ENCODE results near the gene PKD1L1. TPM values are rescaled to one million over a fixed set of nuclear protein-coding genes. Genes with fewer than 3 reads are reported as not detected.

PKD1L1 gene
- total RNA-seq, 4 donors from 2014 or later: 0.38 to 81.7 (median 0.82) TPM

GRCh38 chr7:47882635-47883034, 65.6 kb downstream of the PKD1L1 start:
- DNase-seq (ENCODE audit: low spot score): no peak
- ATAC-seq (ENCODE audit: low FRiP score): no peak
- TF ChIP-seq CTCF (IDR thresholded peaks at IDR 0.05): no peak

- ATAC-seq (ENCODE audit: low FRiP score) (no peak), DNase-seq (ENCODE audit: low spot score) (no peak)
- no peak for TF ChIP-seq CTCF (IDR thresholded peaks at IDR 0.05)
Measured at GRCh38 chr7:47881256-47881655, 67.0 kb downstream of the PKD1L1 start.

- no peak for ATAC-seq (ENCODE audit: low FRiP score)
- no peak for TF ChIP-seq CTCF (IDR thresholded peaks at IDR 0.05)
- no peak for DNase-seq (ENCODE audit: low spot score)
Measured at GRCh38 chr7:47878662-47879061, 69.6 kb downstream of the PKD1L1 start.

- no peak for TF ChIP-seq CTCF (IDR thresholded peaks at IDR 0.05)
- ATAC-seq (ENCODE audit: low FRiP score) (no peak), DNase-seq (ENCODE audit: low spot score) (no peak)
Measured at GRCh38 chr7:47877336-47877735, 70.9 kb downstream of the PKD1L1 start.

GRCh38 chr7:47875998-47876744, 72.1 kb downstream of the PKD1L1 start:
- DNase-seq (ENCODE audit: low spot score): no peak
- TF ChIP-seq CTCF (IDR thresholded peaks at IDR 0.05): no peak
- no peak for ATAC-seq (ENCODE audit: low FRiP score)

- no peak for TF ChIP-seq CTCF (IDR thresholded peaks at IDR 0.05)
- DNase-seq (ENCODE audit: low spot score): no peak
- ATAC-seq (ENCODE audit: low FRiP score): no peak
Measured at GRCh38 chr7:47875406-47875805, 72.9 kb downstream of the PKD1L1 start.

GRCh38 chr7:47873762-47874161, 74.5 kb downstream of the PKD1L1 start:
- no peak for ATAC-seq (ENCODE audit: low FRiP score)
- DNase-seq (ENCODE audit: low spot score): no peak
- no peak for TF ChIP-seq CTCF (IDR thresholded peaks at IDR 0.05)
